A549 (cell line): ENCODE measurements around the gene ZBTB38. TPM values are rescaled to one million over a fixed set of nuclear protein-coding genes. Genes with fewer than 3 reads are reported as not detected.

Experiments used
- ATAC-seq, 2 experiments: fragments of 200-7000 bp in 1 of 2; fragments of >200 bp in 1 of 2; cut with Nextera tagmentation in 1 of 2; cut with Tn5 transposase in 1 of 2; 3 replicates each; pipeline versions ENCODE4 v1.8.0 to v1.9.1; 2018 to 2020; ENCODE audit warnings: mild to moderate bottlenecking in 1 of 2, moderate library complexity in 1 of 2
- CTCF ChIA-PET: fragments of 300-600 bp; sonication (Branson Sonifier 250); formaldehyde crosslinking; extraction: SDS; loops from one replicate; lab custom pipeline; 2021; ENCODE audit warnings: antibody characterized with exemption, inconsistent platforms; lab: Yijun Ruan, JAX
- POLR2A ChIA-PET: fragments of 350-600 bp; formaldehyde crosslinking; extraction: SDS; loops from one replicate; lab custom pipeline; 2021; ENCODE audit warnings: antibody characterized with exemption, inconsistent platforms; lab: Yijun Ruan, JAX
- DNase-seq, 2 experiments: peaks; one replicate each; pipeline versions ENCODE4 v3.0.0 to v3.0.0-alpha.2; 2011 to 2016; ENCODE audit warnings: low read depth in 1 of 2, low spot score in 1 of 2
- FAIRE-seq: peaks from 2 replicates; lab custom pipeline; 2011; peaks lifted over from hg19 to GRCh38; lab: Jason Lieb, UNC
- H3K27ac ChIP-seq, 2 experiments: fragments of >200 bp; sonication (Bioruptor Twin); formaldehyde crosslinking; 3 replicates each; pipeline ENCODE4 v1.5.1; 2016 to 2017
- H3K4me1 ChIP-seq: fragments of >200 bp; sonication (Bioruptor Twin); formaldehyde crosslinking; 3 replicates; pipeline ENCODE4 v1.6.1; 2016
- H3K4me2 ChIP-seq: fragments of >200 bp; sonication (Bioruptor Twin); formaldehyde crosslinking; 3 replicates; pipeline ENCODE4 v1.6.1; 2016
- H3K4me3 ChIP-seq: fragments of >200 bp; sonication (Bioruptor Twin); formaldehyde crosslinking; 3 replicates; pipeline ENCODE4 v1.5.1; 2016
- H3K9me3 ChIP-seq: fragments of >200 bp; sonication (Bioruptor Twin); formaldehyde crosslinking; 3 replicates; pipeline ENCODE4 v1.6.1; 2016
- CBX2 ChIP-seq: fragments of 200-600 bp; sonication (generic); IDR thresholded peaks from 2 replicates; pipeline ENCODE4 v1.6.1; 2016; ENCODE audit warnings: low read depth, mild to moderate bottlenecking, borderline replicate concordance
- CBX8 ChIP-seq: fragments of 200-600 bp; sonication (generic); IDR thresholded peaks from 2 replicates; pipeline ENCODE4 v1.6.1; 2016
- CTCF ChIP-seq: fragments of >200 bp; sonication (Bioruptor Twin); formaldehyde crosslinking; IDR thresholded peaks from 3 replicates; pipeline ENCODE4 v1.5.1; 2016
- E2F6 ChIP-seq: IDR thresholded peaks from 2 replicates; pipeline ENCODE4 v1.6.1; 2012; ENCODE audit warnings: low read depth, borderline replicate concordance
- EP300 ChIP-seq, 2 experiments: fragments of >200 bp; sonication (Bioruptor Twin); formaldehyde crosslinking; IDR thresholded peaks; 2 replicates in 1 of 2; 3 replicates in 1 of 2; pipeline ENCODE4 v1.6.1; 2016 to 2017
- FOSB ChIP-seq: fragments of 250-450 bp; sonication (Bioruptor Pico); IDR thresholded peaks from 2 replicates; pipeline ENCODE4 v1.5.0; 2020; ENCODE audit warnings: mild to moderate bottlenecking, moderate library complexity
- FOSL2 ChIP-seq, 2 experiments: fragments of 450-650 bp in 1 of 2; fragments of >200 bp in 1 of 2; sonication (Bioruptor Twin) in 1 of 2; formaldehyde crosslinking; IDR thresholded peaks; 2 replicates each; pipeline versions ENCODE4 v1.5.0 to v1.6.1; 2016 to 2020; ENCODE audit warnings: mild to moderate bottlenecking in 1 of 2, moderate library complexity in 1 of 2
- FOXS1 ChIP-seq: fragments of 250-450 bp; sonication (Bioruptor Pico); IDR thresholded peaks from 2 replicates; pipeline ENCODE4 v1.5.0; 2020; ENCODE audit warnings: mild to moderate bottlenecking, moderate library complexity
- HDAC2 ChIP-seq: fragments of 200-600 bp; sonication (generic); IDR thresholded peaks from 2 replicates; pipeline ENCODE4 v1.6.1; 2016
- HES2 ChIP-seq: fragments of >200 bp; sonication (Bioruptor Twin); formaldehyde crosslinking; IDR thresholded peaks from 2 replicates; pipeline ENCODE4 v1.6.1; 2016
- HMGXB4 ChIP-seq: fragments of 250-450 bp; sonication (Bioruptor Pico); IDR thresholded peaks from 2 replicates; pipeline ENCODE4 v1.5.0; 2021; ENCODE audit warnings: mild to moderate bottlenecking, moderate library complexity, borderline replicate concordance
- KDM5A ChIP-seq: fragments of 200-600 bp; sonication (generic); IDR thresholded peaks from 2 replicates; pipeline ENCODE4 v1.6.1; 2016; ENCODE audit warnings: antibody characterized with exemption, mild to moderate bottlenecking
- MAFK ChIP-seq: fragments of 450-650 bp; IDR thresholded peaks from 2 replicates; pipeline ENCODE4 v1.6.1; 2014; ENCODE audit not compliant: partially characterized antibody
- MAZ ChIP-seq: fragments of 150-350 bp; IDR thresholded peaks from 2 replicates; pipeline ENCODE4 v1.6.1; 2014; ENCODE audit warnings: antibody characterized with exemption, low read depth, low read length, borderline replicate concordance
- MYC ChIP-seq: IDR thresholded peaks from 2 replicates; pipeline ENCODE4 v1.6.1; 2012; ENCODE audit warnings: mild to moderate bottlenecking, inconsistent platforms, low read length, improper control_type of control experiment, borderline replicate concordance
- RARB ChIP-seq: fragments of 250-450 bp; sonication (Bioruptor Pico); IDR thresholded peaks from 2 replicates; pipeline ENCODE4 v1.8.0; 2021; ENCODE audit warnings: mild to moderate bottlenecking, moderate library complexity
- RCOR1 ChIP-seq: fragments of 150-350 bp; IDR thresholded peaks from 2 replicates; pipeline ENCODE4 v1.6.1; 2014; ENCODE audit warnings: antibody characterized with exemption, low read length, low read depth
- SMC3 ChIP-seq: fragments of >200 bp; sonication (Bioruptor Twin); formaldehyde crosslinking; IDR thresholded peaks from 3 replicates; pipeline ENCODE4 v1.6.1; 2018; ENCODE audit warnings: inconsistent platforms
- SREBF2 ChIP-seq: fragments of 450-650 bp; IDR thresholded peaks from 2 replicates; pipeline ENCODE4 v1.6.1; 2014; ENCODE audit warnings: mild to moderate bottlenecking, moderate library complexity
- WGBS: methylation state at CpG from one replicate; pipeline ENCODE4 v1.1.6; 2017; ENCODE audit errors: missing lambda C conversion rate; 5-methylcytosine and 5-hydroxymethylcytosine counted together
- polyA plus RNA-seq, 4 experiments: library from polyadenylated mRNA; depleted of rRNA in 3 of 4; stranded (reverse); fragments of >200 nt; fragmentation: RNase III in 1 of 4; extraction: RNeasy Plus Mini Kit Qiagen cat#74134 plus additional on column Dnase treatment in 1 of 4; gene quantifications; 2 replicates in 3 of 4; 3 replicates in 1 of 4; pipeline ENCODE4 v1.2.3, GENCODE V29; 2011 to 2017

Gene ZBTB38
- polyA plus RNA-seq, 2 of the 4 experiments (the other 2 are of a cell fraction): 72.0 to 110 TPM

- no peak for TF ChIP-seq CTCF
Observed at GRCh38 chr3:141346418-141346817, 21.9 kb upstream of the ZBTB38 start (continued).

- DNase-seq: no peak
- ChIA-PET CTCF (interaction anchor here (1.1 to 3.3 kb wide), 9 partner anchors 11 to 112 kb away, joined by 3 to 14 read pairs (median 4); no protein-coding TSS in a partner anchor), POLR2A (no interaction called here)
- H3K4me2 ChIP-seq: 0 out of 3 replicates have a peak overlapping the region, but pooled peaks have one; percentile 33
- H3K4me1 ChIP-seq: peaks cover 25% of the 10 kb centered on the region
- FAIRE-seq: no peak
- H3K4me3 ChIP-seq: no peak overlapping the region
- TF ChIP-seq SREBF2: no peak
- TF ChIP-seq MAFK: peak; percentile 48
- no peak for TF ChIP-seq EP300 (IDR thresholded peaks at IDR 0.05)
- TF ChIP-seq E2F6: no peak
- H3K27ac ChIP-seq: peak overlapping the region; percentile 47 to 74; a peak in 5 of 6 replicates
- H3K9me3 ChIP-seq: no peaks in the 10 kb centered on the region
- WGBS: 91% methylated on average over 5 of the region's 5 CpGs
- ATAC-seq: no peak
Observed at GRCh38 chr3:141346839-141347238, 21.5 kb upstream of the ZBTB38 start.

GRCh38 chr3:141348837-141349236 lies 19.5 kb upstream of the ZBTB38 start:
- FAIRE-seq: no peak
- Histone ChIP-seq H3K4me2 (0 out of 3 replicates have a peak overlapping the region, but pooled peaks have one; percentile 3), H3K9me3 (no peaks in the 10 kb centered on the region), H3K4me3 (no peak overlapping the region), H3K27ac (peak overlapping the region; percentile 39 to 61; a peak in 5 of 6 replicates), H3K4me1 (peaks cover 25% of the 10 kb centered on the region)
- WGBS: 73% methylated on average over 1 of the region's 1 CpG
- TF ChIP-seq EP300 (IDR thresholded peaks at IDR 0.05) (no peak), FOXS1 (CRISPR knock-in tag) (no peak), RARB (CRISPR knock-in tag) (no peak), CBX2 (no peak)
- ChIA-PET CTCF (interaction anchor here (1.2 to 2.5 kb wide), 4 partner anchors 12 to 45 kb away, joined by 3 to 9 read pairs (median 4); no protein-coding TSS in a partner anchor), POLR2A (no interaction called here)
- no peak for DNase-seq
- ATAC-seq: no peak

- FAIRE-seq (no peak), DNase-seq (no peak), ATAC-seq (no peak)
- H3K27ac ChIP-seq: peak overlapping the region; percentile 39 to 61; a peak in 5 of 6 replicates
- H3K4me1 ChIP-seq: peaks cover 25% of the 10 kb centered on the region
- no peak for TF ChIP-seq HDAC2
- TF ChIP-seq FOSL2 (IDR thresholded peaks at IDR 0.05): no peak
- TF ChIP-seq FOSL2 (CRISPR knock-in tag; IDR thresholded peaks at IDR 0.05): no peak
- no peak for TF ChIP-seq SMC3
- no peak for TF ChIP-seq HES2
- no peak for TF ChIP-seq E2F6
- TF ChIP-seq MAFK: no peak
- TF ChIP-seq CBX2: no peak
- 63% methylated on average over 2 of the region's 2 CpGs for WGBS
- ChIA-PET CTCF (interaction anchor here (0.6 to 2.5 kb wide), 5 partner anchors 11 to 46 kb away, joined by 3 to 9 read pairs (median 4); no protein-coding TSS in a partner anchor), POLR2A (no interaction called here)
- H3K4me3 ChIP-seq: no peak overlapping the region
- no peaks in the 10 kb centered on the region for H3K9me3 ChIP-seq
- H3K4me2 ChIP-seq: 0 out of 3 replicates have a peak overlapping the region, but pooled peaks have one; percentile 5
Observed at GRCh38 chr3:141349711-141350110, 18.6 kb upstream of the ZBTB38 start.

- peaks cover 24% of the 10 kb centered on the region for H3K4me1 ChIP-seq
- DNase-seq (no peak), ATAC-seq (no peak), FAIRE-seq (no peak)
- ChIA-PET POLR2A (no interaction called here), CTCF (interaction anchor here (2.6 kb wide), 1 partner anchor 10 kb away, joined by 15 read pairs; no protein-coding TSS in a partner anchor)
- no peaks in the 10 kb centered on the region for H3K9me3 ChIP-seq
- H3K4me3 ChIP-seq: no peak overlapping the region
- 0 out of 6 replicates have a peak overlapping the region, but pooled peaks of 1 of the 2 experiments have one; percentile 49 for H3K27ac ChIP-seq
- WGBS: 59% methylated on average over 3 of the region's 3 CpGs
- no peak overlapping the region for H3K4me2 ChIP-seq
- TF ChIP-seq CBX8: no peak
- no peak for TF ChIP-seq CTCF
- no peak for TF ChIP-seq FOSB (CRISPR knock-in tag)
- TF ChIP-seq HMGXB4 (CRISPR knock-in tag): no peak
- no peak for TF ChIP-seq KDM5A
- TF ChIP-seq CBX2: no peak
- no peak for TF ChIP-seq RCOR1
- TF ChIP-seq MAZ: no peak
- no peak for TF ChIP-seq MYC
Observed at GRCh38 chr3:141350666-141351065, 17.6 kb upstream of the ZBTB38 start.
